COR-L47 (cell line): ENCODE measurements around the gene RFX4.
A peak's percentile ranks its signal among the peaks of the same experiment; 100 is the strongest.

ENCODE experiments used
- DNase-seq: peaks from one replicate; lab custom pipeline; 2025; lab: John Stamatoyannopoulos, UW

The RFX4 gene

GRCh38 chr12:106582641-106583230 is at the start of gene RFX4:
Gene RFX4 (plus strand): TSS chr12:106583004. CDS start chr12:106583321, 317 bp downstream.
- DNase-seq, result peak; percentile 35

- DNase-seq, result no peak
Observed at GRCh38 chr12:106541201-106541600, 41.6 kb upstream of the RFX4 start.

GRCh38 chr12:106551410-106551809 is 31.4 kb upstream of the RFX4 start:
- no peak for DNase-seq

GRCh38 chr12:106552228-106552627 is 30.6 kb upstream of the RFX4 start:
- no peak for DNase-seq

GRCh38 chr12:106564678-106565329 is 18.0 kb upstream of the RFX4 start:
- DNase-seq, result no peak

- no peak for DNase-seq
Observed at GRCh38 chr12:106566771-106567170, 16.0 kb upstream of the RFX4 start.

GRCh38 chr12:106573239-106573638 is 9.6 kb upstream of the RFX4 start:
- DNase-seq, result no peak

- no peak for DNase-seq
Observed at GRCh38 chr12:106576848-106577247, 6.0 kb upstream of the RFX4 start.

GRCh38 chr12:106580671-106581508 is 1.9 kb upstream of the RFX4 start:
- no peak for DNase-seq

GRCh38 chr12:106581543-106582248 is 1.1 kb upstream of the RFX4 start:
- no peak for DNase-seq

- DNase-seq, result no peak
Observed at GRCh38 chr12:106582249-106582591, 584 bp upstream of the RFX4 start.

GRCh38 chr12:106583242-106584103 is 669 bp downstream of the RFX4 start:
- no peak for DNase-seq

- DNase-seq, result no peak
Observed at GRCh38 chr12:106584104-106585064, 1.6 kb downstream of the RFX4 start.

GRCh38 chr12:106585105-106585520 is 2.3 kb downstream of the RFX4 start:
- DNase-seq, result no peak

GRCh38 chr12:106585521-106586277 is 2.9 kb downstream of the RFX4 start:
- DNase-seq, result no peak

- no peak for DNase-seq
Observed at GRCh38 chr12:106586278-106586802, 3.5 kb downstream of the RFX4 start.

- DNase-seq, result no peak
Observed at GRCh38 chr12:106586803-106587684, 4.2 kb downstream of the RFX4 start.

- no peak for DNase-seq
Observed at GRCh38 chr12:106588771-106589170, 6.0 kb downstream of the RFX4 start.
